Measurements from ENCODE around the gene PAH. TPM values are rescaled to one million over a fixed set of nuclear protein-coding genes. Genes with fewer than 3 reads are reported as not detected.

Gene PAH
- total RNA-seq, 1 experiment from 2014 or later: 5.7 TPM

- TF ChIP-seq CDX4 (CRISPR knock-in tag; IDR thresholded peaks at IDR 0.05; ENCODE audit: borderline replicate concordance) (no peak), CREM (CRISPR knock-in tag; IDR thresholded peaks at IDR 0.05) (no peak), HMGA2 (CRISPR knock-in tag; IDR thresholded peaks at IDR 0.05) (no peak), SOX15 (CRISPR knock-in tag; IDR thresholded peaks at IDR 0.05) (no peak), MLX (CRISPR knock-in tag; IDR thresholded peaks at IDR 0.05) (no peak), CTCF (IDR thresholded peaks at IDR 0.05) (no peak), ZNF425 (CRISPR knock-in tag; conservative IDR thresholded peaks at IDR 0.05) (no peak), MXD4 (CRISPR knock-in tag; IDR thresholded peaks at IDR 0.05; ENCODE audit: borderline replicate concordance) (no peak)
Measured at GRCh38 chr12:102900389-102900788, 16.7 kb downstream of the PAH start (continued).

GRCh38 chr12:102896067-102896466 lies 21.0 kb downstream of the PAH start:
- peak; percentile 81 for ATAC-seq
- Mint-ChIP-seq H3K4me3 (no peak overlapping the region), H3K9me3 (no peaks in the 10 kb centered on the region), H3K36me3 (no peaks in the 10 kb centered on the region), H3K4me1 (peaks cover 5% of the 10 kb centered on the region), H3K27me3 (ENCODE audit: low read depth) (no peaks in the 10 kb centered on the region), H3K27ac (no peak overlapping the region)
- TF ChIP-seq HMGXB4 (CRISPR knock-in tag; IDR thresholded peaks at IDR 0.05): no peak
- no peak for TF ChIP-seq USF2 (CRISPR knock-in tag; IDR thresholded peaks at IDR 0.05)
- TF ChIP-seq EMX1 (CRISPR knock-in tag; IDR thresholded peaks at IDR 0.05): no peak
- no peak for TF ChIP-seq NR2C2 (CRISPR knock-in tag; IDR thresholded peaks at IDR 0.05)
- TF ChIP-seq E2F5 (CRISPR knock-in tag; IDR thresholded peaks at IDR 0.05): no peak
- no peak for TF ChIP-seq TEAD4 (CRISPR knock-in tag; IDR thresholded peaks at IDR 0.05)
- no peak for TF ChIP-seq USF1 (CRISPR knock-in tag; IDR thresholded peaks at IDR 0.05)
- TF ChIP-seq ATF3 (CRISPR knock-in tag; conservative IDR thresholded peaks at IDR 0.05): no peak
- TF ChIP-seq GTF2I (CRISPR knock-in tag; conservative IDR thresholded peaks at IDR 0.05): no peak
- no peak for TF ChIP-seq ZNF396 (CRISPR knock-in tag; IDR thresholded peaks at IDR 0.05; ENCODE audit: borderline replicate concordance)
- TF ChIP-seq FOXP4 (CRISPR knock-in tag; IDR thresholded peaks at IDR 0.05): no peak
- TF ChIP-seq ESRRA (CRISPR knock-in tag; IDR thresholded peaks at IDR 0.05; ENCODE audit: borderline replicate concordance): no peak
- no peak for TF ChIP-seq ZNF232 (CRISPR knock-in tag; IDR thresholded peaks at IDR 0.05)
- ChIA-PET POLR2A (no interaction called here), CTCF (no interaction called here)
- peak; percentile 34 for DNase-seq (ENCODE audit: low spot score)
